Muscle layer of duodenum (tissue), 2 donors: ENCODE data around the gene CYP3A5.

Experiments
- H3K27ac ChIP-seq: one replicate; pipeline ENCODE4 v1.7.0; 2013; ENCODE audit warnings: mild to moderate bottlenecking, low read length
- H3K27me3 ChIP-seq: one replicate; pipeline ENCODE4 v1.7.0; 2013; ENCODE audit warnings: low read depth, mild to moderate bottlenecking, control low read depth, low read length
- H3K36me3 ChIP-seq, 2 donors: one replicate each; pipeline ENCODE4 v1.7.0; 2013; ENCODE audit warnings: low read length in 2 of 2, control low read depth in 1 of 2, mild to moderate bottlenecking in 1 of 2; ENCODE audit not compliant: insufficient read depth in 2 of 2, control insufficient read depth in 1 of 2
- H3K4me1 ChIP-seq, 2 donors: one replicate each; pipeline ENCODE4 v1.7.0; 2013; ENCODE audit warnings: low read length in 2 of 2, mild to moderate bottlenecking in 2 of 2, control low read depth in 1 of 2, moderate library complexity in 1 of 2; ENCODE audit not compliant: insufficient read depth in 2 of 2, control insufficient read depth in 1 of 2
- H3K4me3 ChIP-seq, 2 donors: one replicate each; pipeline ENCODE4 v1.7.0; 2013; ENCODE audit warnings: low read length in 2 of 2, low read depth in 1 of 2, mild to moderate bottlenecking in 1 of 2
- H3K9me3 ChIP-seq, 2 donors: one replicate each; pipeline ENCODE4 v1.7.0; 2013; ENCODE audit warnings: low read length in 2 of 2, control low read depth in 1 of 2, mild to moderate bottlenecking in 1 of 2; ENCODE audit not compliant: control insufficient read depth in 1 of 2
- donor health status: healthy.

CYP3A5 gene

DNA sequence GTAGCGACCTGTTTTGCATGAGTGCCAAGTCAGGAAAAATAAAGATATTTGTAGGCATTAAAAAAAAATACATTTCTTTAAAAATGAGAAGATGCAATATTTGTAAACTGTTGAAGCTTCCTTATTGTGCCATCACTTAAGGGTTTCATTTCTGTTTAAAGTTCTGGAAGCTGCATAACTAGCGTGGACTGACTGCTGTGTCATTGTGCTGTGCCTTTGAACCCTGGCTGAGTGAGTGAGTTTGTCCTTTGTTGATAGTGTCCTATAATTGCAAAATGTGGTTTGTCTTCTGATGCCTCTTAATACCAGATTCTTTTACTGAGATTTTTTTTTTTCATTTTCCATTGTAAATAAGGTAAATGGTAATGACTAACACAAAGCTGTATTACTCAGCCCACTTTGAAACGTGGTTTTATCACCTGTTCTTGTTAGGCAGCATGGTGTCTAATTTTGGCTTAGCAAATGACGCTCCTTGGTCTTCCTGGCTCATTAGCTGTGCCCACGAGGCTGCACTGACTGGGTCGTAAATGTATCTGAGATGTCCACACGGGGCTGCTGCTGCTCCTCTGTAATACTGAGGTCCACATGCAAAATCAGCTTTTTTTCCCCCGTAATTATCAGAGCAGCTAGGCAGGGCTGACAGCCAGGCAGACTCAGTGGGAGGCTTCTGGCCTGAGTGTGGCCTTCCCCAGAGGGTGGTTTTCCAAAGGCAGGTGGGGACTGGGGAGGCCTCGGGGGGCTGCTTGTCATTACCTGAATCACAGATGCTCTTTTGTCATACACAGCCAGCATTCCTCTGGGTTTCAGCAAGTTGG, 48.3 kb downstream of the CYP3A5 start:
- Histone ChIP-seq H3K27me3 (no peaks in the 10 kb centered on the region), H3K4me3 (no peak overlapping the region), H3K27ac (no peak overlapping the region), H3K4me1 (no peaks in the 10 kb centered on the region), H3K36me3 (peaks cover 41 to 62% of the 10 kb centered on the region in 2 donors), H3K9me3 (no peaks in the 10 kb centered on the region)

DNA sequence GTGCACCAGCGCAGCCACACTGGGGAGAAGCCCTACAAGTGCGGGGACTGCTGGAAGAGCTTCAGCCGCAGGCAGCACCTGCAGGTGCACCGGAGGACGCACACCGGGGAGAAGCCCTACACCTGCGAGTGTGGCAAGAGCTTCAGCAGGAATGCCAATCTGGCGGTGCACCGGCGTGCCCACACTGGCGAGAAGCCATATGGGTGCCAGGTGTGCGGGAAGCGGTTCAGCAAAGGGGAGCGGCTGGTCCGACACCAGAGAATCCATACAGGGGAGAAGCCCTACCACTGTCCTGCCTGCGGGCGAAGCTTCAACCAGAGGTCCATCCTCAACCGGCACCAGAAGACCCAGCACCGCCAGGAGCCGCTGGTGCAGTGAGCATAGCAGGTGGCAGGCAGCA, 50.2 kb downstream of the CYP3A5 start:
- H3K36me3 ChIP-seq: peaks cover 58 to 81% of the 10 kb centered on the region in 2 donors
- no peaks in the 10 kb centered on the region for H3K4me1 ChIP-seq
- no peaks in the 10 kb centered on the region for H3K9me3 ChIP-seq
- H3K27ac ChIP-seq: no peak overlapping the region
- no peaks in the 10 kb centered on the region for H3K27me3 ChIP-seq
- no peak overlapping the region for H3K4me3 ChIP-seq

DNA sequence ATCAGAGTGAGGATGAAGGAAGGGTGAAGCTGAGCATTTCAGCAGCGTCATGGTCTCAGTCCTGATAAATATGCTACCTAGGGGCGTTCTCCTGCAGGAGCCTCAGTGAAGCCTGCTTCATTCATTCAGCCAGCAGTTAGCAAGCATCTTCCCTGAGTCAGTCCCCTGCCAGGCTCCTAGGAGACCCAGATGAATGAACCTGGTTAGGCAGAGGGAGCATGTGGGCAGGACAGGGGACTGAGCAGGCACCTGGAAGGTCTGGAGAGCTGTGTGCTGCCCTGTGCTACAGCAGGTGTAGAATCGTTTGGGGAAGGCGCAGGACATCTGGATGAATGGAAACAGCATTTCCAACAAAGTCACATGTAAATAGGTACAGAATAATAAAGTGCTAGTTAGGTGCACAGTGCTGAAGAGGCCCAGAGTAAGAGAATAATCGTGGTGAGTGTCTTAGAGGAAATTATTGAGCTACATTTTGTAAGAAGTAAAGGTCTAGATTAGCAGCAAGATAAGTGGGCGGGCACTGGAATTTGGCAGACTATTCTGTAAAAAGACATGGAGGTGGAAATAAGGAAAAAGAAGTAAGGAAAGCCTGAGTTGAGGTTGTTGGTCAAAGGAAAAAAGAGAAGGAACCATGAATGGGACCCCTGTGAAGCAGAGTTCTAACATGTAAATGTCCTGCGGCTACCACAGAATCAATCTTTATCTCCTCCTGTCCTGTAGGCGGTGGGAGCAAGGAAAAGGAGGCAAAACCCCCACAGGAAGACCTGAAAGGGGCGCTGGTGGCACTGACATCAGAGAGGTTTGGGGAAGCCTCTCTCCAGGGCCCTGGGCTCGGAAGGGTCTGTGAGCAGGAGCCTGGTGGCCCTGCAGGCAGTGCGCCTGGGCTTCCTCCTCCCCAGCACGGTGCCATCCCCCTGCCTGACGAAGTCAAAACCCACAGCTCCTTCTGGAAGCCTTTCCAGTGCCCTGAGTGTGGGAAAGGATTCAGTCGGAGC, 51.0 kb downstream of the CYP3A5 start:
- H3K36me3 ChIP-seq: peaks cover 62 to 84% of the 10 kb centered on the region in 2 donors
- H3K4me3 ChIP-seq: no peak overlapping the region

DNA sequence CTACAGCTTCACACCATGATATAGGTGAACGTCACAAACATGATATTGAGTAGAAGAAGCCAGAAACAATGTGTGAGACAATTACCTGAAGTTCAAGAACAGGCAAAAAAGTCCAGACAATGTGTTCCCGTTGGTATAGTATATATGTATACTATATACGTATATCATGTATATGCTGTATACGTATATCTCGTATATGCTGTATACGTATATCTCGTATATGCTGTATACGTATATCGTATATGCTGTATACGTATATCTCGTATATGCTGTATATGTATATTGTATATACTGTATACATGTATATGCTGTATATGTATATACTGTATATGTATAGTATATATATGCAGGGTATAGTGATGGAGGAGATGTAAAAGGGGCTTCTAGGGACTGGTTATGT, 52.3 kb downstream of the CYP3A5 start:
- H3K27me3 ChIP-seq: no peaks in the 10 kb centered on the region
- H3K27ac ChIP-seq: no peak overlapping the region
- H3K4me3 ChIP-seq: no peak overlapping the region
- H3K9me3 ChIP-seq: no peaks in the 10 kb centered on the region
- H3K4me1 ChIP-seq: no peaks in the 10 kb centered on the region
- peaks cover 69 to 88% of the 10 kb centered on the region in 2 donors for H3K36me3 ChIP-seq

More for the DNA sequence above, 51.0 kb downstream of the CYP3A5 start:
- no peaks in the 10 kb centered on the region for H3K27me3 ChIP-seq
- H3K9me3 ChIP-seq: no peaks in the 10 kb centered on the region
- H3K4me1 ChIP-seq: no peaks in the 10 kb centered on the region
- no peak overlapping the region for H3K27ac ChIP-seq

DNA sequence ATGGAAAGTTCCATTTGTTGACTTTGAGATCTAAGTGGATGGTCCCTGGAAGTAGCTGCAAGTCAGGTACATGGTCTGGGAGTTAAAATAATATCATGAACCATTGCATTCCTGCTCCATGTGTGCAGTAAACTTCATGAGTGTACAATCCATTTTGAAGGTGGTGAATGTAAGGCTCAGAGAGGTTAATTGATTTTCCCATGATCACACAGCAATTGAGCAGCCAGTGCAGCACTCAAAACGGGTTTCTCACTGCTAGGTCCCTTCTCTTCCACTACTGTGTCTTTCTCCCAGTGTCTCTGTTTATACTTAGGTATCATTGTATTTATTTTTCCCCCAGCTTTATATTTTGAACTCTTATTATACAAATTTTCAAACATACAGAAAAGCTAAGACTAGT, 53.1 kb downstream of the CYP3A5 start:
- no peak overlapping the region for H3K27ac ChIP-seq
- H3K27me3 ChIP-seq: no peaks in the 10 kb centered on the region
- no peaks in the 10 kb centered on the region for H3K4me1 ChIP-seq
- no peak overlapping the region for H3K4me3 ChIP-seq
- H3K36me3 ChIP-seq: peaks cover 75 to 97% of the 10 kb centered on the region in 2 donors
- H3K9me3 ChIP-seq: no peaks in the 10 kb centered on the region

DNA sequence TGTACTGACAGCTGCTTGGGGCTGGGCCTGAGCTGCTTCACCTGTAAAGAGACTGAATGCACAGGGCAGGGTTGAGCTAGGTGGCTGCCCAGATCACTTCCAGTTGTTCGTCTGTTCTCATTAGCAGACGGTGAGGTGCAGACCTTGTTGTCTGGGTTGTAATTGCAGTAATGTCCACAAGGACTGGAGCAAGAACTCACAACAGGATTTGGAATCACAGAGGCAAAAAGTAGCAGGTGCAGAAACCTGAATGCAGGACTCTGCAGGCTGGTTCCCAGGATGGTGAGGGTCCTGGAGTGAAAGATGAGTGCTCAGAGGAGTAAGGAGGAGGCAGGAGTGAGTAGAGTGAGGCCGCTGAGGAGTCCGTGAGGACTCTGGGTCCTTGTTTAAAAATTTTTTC, 53.8 kb downstream of the CYP3A5 start:
- no peaks in the 10 kb centered on the region for H3K4me1 ChIP-seq
- H3K27ac ChIP-seq: no peak overlapping the region
- no peaks in the 10 kb centered on the region for H3K9me3 ChIP-seq
- peaks cover 75 to 98% of the 10 kb centered on the region in 2 donors for H3K36me3 ChIP-seq
- no peak overlapping the region for H3K4me3 ChIP-seq
- H3K27me3 ChIP-seq: no peaks in the 10 kb centered on the region

DNA sequence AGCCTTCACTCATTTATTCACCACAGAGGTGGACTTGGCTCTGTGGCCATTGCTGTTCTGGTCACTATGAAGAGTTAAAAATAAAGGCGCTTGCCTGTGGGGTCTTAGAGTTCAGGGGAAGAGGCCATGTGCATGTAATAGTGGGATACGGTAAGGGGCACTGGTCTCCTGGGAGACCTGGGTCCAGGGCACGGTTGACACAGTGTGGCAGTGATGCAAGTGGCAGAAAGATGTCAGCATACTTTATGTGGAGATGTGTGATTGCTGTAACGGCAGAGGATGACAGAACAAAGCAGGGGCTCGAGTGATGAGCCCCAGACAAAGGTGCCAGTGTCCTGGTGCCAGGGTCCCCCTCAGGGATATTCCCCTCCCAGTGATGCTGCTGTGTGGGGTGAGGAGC, 54.5 kb downstream of the CYP3A5 start:
- no peak overlapping the region for H3K27ac ChIP-seq
- H3K4me1 ChIP-seq: no peaks in the 10 kb centered on the region
- no peaks in the 10 kb centered on the region for H3K9me3 ChIP-seq
- no peaks in the 10 kb centered on the region for H3K27me3 ChIP-seq
- no peak overlapping the region for H3K4me3 ChIP-seq
- H3K36me3 ChIP-seq: peaks cover 75 to 98% of the 10 kb centered on the region in 2 donors

DNA sequence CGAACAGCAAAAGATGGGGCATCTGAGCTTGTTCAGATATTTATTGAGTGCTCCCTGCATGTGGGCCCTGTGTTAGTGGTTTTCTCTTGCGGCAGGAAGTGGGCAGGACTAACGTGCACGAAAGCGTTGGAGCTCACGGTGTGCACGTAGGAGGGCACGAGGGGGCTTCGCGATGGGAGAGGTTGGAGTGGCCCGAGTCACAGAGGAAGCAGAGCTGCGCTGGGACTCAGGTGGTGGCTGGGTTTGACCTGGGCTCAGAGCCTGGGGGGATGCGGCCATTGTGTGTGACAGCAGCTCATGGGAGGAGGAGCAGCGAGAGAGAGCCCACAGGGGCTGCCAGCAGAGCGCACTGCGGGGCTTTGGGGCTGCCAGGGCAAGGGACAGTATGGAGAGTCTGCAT, 55.3 kb downstream of the CYP3A5 start:
- no peak overlapping the region for H3K27ac ChIP-seq
- H3K4me1 ChIP-seq: no peaks in the 10 kb centered on the region
- no peaks in the 10 kb centered on the region for H3K9me3 ChIP-seq
- peaks cover 75 to 98% of the 10 kb centered on the region in 2 donors for H3K36me3 ChIP-seq
- no peaks in the 10 kb centered on the region for H3K27me3 ChIP-seq
- H3K4me3 ChIP-seq: no peak overlapping the region

DNA sequence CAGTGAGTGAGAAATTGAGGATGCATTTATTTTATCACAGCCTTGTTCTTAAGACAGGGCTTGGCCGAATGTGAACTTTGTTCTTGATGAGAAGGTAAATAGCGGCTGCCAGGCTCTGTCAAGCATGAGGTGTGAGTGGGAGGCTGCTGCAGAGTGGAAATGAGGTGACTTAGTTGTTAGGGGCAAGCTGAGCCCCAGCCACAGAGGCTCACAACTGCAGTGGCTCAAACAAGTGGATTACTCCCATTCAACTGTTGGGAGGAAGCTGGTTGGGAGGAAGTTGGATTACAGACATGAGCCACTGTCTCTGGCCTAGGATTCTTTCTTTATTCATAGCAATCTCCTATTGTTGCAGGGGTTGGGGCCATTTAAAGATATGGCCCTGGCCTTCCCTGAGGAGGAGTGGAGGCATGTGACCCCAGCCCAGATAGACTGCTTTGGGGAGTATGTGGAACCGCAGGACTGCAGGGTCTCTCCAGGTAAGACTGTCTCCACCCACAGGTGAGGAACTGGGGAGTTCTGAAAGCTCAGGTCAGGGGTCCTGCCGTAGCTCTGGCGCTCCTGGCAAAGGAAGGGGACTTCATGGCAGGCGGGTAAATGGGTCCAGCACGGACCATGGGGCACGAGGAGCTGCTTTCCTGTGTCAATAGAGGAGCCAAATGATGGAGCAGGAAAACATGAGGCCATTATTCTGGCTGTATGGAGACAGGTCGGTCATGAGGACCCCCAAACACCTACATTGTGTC, 55.9 kb downstream of the CYP3A5 start:
- Histone ChIP-seq H3K4me3 (no peak overlapping the region), H3K27me3 (no peaks in the 10 kb centered on the region), H3K36me3 (peaks cover 81 to 98% of the 10 kb centered on the region in 2 donors), H3K27ac (no peak overlapping the region), H3K4me1 (no peaks in the 10 kb centered on the region), H3K9me3 (no peaks in the 10 kb centered on the region)

DNA sequence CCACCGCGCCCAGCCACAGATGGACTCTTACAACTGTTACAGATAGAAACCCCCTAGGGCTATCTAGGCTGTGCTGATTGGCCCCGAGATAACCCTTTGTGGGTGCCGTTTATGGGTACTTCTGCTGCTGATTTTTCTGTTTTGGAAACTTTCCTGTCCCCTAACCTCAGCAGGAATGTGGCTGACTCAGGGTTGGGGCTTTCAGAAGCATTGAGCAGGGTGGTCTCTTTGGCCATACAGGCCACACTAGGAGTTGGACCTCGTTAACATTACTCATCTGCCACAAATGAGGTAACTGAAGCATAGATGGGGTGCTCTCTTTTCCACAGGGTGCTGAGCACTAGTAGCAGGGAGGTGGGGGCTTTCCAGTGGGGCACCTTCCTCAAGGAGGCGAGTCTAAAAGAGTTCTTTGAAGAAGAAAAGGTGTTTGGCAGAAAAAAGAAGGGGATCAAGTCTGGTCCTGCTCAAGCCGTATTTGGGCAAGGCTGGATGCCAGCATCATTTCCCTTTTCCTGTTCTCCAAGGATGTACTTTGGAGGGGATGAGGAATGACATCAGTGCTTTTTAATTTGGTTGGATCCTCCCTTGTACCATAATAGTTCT, 56.6 kb downstream of the CYP3A5 start:
- H3K4me3 ChIP-seq: no peak overlapping the region
- H3K27ac ChIP-seq: no peak overlapping the region
- peaks cover 0 to 5% of the 10 kb centered on the region in 2 donors for H3K4me1 ChIP-seq
- no peaks in the 10 kb centered on the region for H3K9me3 ChIP-seq
- peaks cover 80 to 98% of the 10 kb centered on the region in 2 donors for H3K36me3 ChIP-seq
- H3K27me3 ChIP-seq: no peaks in the 10 kb centered on the region
